HPDE6-E6E7 (cell line): ENCODE results near the gene DCD.
"Not testable (repeated sequence)": the region's sequence is repeated elsewhere in the genome, so short reads cannot be mapped to it uniquely, and the experiment has no call there.

Source experiments
- DNase-seq: peaks from one replicate; pipeline ENCODE4 v3.0.0; 2011; ENCODE audit warnings: missing footprints; ENCODE audit errors: extremely low spot score

Gene DCD

DNA sequence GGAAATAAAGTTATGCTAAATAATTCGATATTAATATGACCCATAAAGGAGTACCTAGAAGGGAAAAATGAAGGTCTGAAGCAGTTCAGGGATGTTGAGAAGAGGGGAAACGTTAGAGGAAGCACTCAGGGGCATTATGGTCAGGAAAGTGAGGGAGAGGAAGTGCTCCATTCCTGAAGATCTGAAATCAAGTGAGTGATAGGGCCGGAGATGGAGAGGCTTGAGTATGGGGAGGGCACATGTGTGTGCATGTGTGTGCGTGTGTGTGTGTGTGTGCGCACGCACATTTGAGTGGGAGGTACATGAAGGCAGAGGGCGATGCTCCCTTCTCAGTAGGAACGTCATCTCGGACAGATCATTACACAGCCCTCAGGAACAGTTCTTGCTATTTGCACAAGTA is 4.9 kb upstream of the DCD start:
- no peak for DNase-seq

DNA sequence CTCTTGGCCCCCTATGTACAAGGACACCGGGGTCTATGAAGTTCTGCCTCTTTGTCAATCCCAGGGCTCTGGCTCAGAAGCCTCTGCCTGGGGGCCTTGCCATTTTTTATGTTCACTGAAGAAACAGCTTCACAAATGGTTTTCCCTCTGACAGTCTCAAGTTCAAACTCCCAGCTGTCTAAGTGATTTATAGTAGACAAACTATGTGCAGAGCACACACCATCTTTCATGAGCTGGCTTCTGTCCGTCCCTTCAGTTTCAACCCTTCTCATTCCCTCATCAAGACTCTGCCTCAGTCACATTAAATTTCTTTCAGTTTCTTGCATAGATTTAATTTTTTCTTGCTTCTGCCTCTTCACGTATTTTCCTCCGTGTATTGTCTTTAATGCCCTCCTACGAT is 2.7 kb upstream of the DCD start:
- no peak for DNase-seq

DNA sequence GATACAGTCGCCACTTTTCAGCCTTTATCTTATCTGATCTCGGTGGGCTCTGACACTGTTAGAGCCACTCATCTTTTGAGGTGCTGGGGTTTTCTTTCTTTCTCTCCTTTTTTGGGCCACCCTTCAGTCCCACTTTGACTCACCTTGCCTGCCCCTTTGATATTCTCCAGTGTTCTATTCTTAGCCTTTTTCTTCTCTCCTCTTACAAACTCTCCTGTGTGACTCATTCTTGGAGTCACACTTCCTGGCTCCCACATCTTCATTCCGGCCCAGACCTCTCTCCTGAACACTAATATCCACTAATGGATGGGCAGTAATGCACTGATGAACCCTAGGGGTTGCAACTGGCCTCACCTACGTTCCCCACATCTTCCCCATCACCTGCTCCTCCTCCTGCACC is 2.2 kb upstream of the DCD start:
- no peak for DNase-seq

- DNase-seq: no peak
These were observed 1.7 kb upstream of the DCD start for GRCh38 chr12:54649825-54650224.

DNA sequence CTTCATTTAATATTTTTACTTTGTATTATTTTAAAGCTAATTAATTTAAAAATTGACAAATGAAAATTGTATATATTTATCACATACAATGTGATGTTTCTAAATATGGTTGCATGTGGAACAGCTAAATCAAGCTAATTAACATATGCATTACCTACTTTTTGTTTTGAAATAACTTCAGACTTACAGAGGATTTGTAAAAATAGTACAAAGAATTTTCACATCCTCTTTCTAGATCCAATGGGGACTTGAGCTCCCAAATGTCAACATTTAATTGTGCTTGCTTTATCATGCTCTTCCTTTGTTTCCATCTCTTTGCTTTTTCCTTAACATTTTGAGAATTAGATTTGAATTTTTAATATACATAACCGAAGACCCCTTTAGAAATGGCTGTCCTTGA is 6.6 kb downstream of the DCD start:
- no peak for DNase-seq

- no peak for DNase-seq
These were observed 7.1 kb downstream of the DCD start for GRCh38 chr12:54641089-54641488.

DNA sequence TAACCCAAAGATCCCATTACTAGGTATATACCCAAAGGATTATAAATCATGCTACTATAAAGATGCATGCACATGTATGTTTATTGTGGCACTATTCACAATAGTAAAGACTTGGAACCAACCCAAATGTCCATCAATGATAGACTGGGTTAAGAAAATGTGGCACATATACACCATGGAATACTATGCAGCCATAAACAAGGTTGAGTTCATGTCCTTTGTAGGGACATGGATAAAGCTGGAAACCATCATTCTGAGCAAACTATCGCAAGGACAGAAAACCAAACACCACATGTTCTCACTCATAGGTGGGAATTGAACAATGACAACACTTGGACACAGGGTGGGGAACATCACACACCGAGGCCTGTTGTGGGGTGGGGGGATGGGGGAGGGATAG is 9.1 kb downstream of the DCD start:
- not testable (repeated sequence) for DNase-seq

GRCh38 chr12:54634795-54635194 is 13.4 kb downstream of the DCD start, which contains the start of gene LACRT:
Gene LACRT (minus strand): TSS chr12:54634895. CDS start chr12:54634841, 54 bp downstream.
- DNase-seq: no peak

GRCh38 chr12:54631988-54632728 is 16.0 kb downstream of the DCD start:
- no peak for DNase-seq

GRCh38 chr12:54631551-54631950 is 16.6 kb downstream of the DCD start:
- DNase-seq: no peak

GRCh38 chr12:54629925-54630324 is 18.2 kb downstream of the DCD start:
- no peak for DNase-seq

DNA sequence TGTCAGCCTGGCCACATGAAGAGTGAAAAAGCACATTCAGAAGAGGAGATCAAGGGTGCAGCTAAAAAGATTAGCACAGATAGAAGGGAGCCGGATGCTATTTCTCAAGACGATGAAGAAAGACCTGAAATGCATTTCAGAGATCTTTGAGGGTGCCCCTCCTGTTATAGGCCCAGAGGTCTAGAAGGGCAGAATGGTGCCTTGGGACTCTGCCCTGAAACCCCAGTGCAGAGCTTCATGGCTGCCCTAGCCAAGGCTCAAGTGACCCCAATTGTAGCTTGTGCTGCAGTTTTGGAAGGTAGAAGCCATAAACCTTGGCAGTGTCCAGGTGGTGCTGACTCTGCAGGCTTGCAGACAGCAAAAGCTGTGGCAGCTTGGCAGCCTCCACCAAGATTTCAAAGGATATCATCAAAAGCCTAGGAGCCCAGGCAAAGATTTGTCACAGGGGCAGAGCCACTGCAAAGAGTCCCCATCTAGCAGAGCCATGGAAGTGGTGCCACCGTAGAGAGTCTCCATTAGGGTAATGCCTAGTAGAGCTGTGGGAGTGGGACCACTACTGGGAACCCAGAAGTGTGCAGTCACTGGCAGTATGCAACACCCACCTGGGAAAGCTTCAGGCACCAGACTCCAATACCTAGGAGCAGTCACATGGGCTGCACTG is 19.8 kb downstream of the DCD start:
- DNase-seq: no peak

DNA sequence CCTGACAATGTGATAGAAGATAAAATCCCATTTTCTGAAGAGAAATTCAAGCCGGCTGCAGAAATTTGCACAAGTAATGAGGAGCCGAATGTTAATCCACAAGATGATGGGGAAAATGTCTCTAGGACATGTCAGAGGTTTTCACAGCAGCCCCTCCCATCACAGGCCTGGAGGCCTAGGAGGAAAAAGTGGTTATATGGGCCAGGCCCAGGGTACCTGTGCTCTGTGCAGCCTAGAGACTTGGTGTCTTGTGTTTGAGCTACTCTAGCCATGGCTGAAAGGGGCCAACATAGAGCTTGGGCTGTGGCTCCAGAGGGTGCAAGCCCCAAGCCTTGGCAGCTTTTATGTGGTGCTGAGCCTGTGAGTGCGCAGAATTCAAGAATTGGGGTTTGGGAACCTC is 20.9 kb downstream of the DCD start:
- DNase-seq: no peak

DNA sequence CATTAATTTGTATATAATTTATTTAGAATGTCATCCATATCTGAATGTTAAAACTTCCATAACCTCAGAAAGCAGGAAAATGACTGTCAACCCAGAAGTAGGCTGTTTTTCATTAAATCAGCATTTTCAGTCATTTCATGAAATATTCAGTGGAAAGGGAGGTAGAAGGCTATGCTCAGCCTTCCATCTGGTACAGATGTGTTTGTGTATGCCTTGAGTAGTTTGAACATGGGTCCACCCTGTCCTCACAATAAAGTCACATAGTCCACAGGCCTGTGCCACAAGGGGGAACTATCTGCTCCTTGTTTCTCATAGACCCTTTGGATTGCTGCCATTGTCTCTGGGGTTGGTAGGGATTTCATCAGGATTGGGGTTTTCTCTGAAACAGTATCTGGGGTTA is 22.6 kb downstream of the DCD start:
- DNase-seq: no peak

DNA sequence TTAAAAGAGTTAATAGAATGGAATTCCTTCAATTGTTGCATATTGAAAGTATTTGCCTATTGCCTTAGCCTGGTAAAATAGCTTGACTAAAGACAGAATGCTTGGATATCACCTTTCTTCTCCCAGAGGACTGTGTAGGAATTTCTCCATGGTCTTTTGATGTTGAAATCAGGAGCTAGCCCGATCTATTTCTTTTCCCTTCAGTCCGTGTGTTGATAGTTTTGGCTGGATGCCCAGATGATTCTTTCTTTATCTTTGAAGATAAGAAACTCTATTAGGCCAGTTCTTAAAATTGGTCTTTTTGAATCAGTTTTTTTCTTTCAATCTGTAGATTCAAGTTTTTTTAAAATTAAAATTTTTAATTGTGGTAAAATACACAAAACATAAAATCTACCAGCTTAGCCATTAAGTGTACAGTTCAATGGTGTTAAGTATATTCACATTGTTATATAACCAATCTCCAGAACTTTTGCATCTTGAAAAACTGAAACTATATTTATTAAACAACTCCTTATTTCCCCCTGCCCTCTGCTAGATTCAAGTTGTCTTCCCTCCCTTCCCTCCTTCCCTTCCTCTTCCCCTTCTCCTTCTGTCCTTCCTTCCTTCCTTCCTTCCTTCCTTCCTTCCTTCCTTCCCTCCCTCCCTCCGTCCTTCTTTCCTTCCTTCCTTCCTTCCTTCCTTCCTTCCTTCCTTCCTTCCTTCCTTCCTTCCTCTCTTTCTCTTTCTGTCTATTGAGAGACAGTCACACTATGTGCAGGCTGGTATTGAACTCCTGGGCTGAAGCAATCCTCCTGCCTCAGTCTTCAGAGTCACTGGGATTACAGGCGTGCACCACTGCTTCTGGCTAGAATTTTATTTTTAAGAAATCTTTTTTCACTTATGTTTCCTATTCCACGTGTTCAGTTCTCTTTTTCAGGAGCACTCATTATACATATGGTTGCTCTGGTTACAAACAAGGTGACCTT is 23.6 kb downstream of the DCD start:
- no peak for DNase-seq

- no peak for DNase-seq
These were observed 25.5 kb downstream of the DCD start for GRCh38 chr12:54622463-54623183.

- DNase-seq: no peak
These were observed 31.1 kb downstream of the DCD start for GRCh38 chr12:54616933-54617680.

GRCh38 chr12:54612225-54612750 is 35.9 kb downstream of the DCD start:
- DNase-seq: no peak

DNA sequence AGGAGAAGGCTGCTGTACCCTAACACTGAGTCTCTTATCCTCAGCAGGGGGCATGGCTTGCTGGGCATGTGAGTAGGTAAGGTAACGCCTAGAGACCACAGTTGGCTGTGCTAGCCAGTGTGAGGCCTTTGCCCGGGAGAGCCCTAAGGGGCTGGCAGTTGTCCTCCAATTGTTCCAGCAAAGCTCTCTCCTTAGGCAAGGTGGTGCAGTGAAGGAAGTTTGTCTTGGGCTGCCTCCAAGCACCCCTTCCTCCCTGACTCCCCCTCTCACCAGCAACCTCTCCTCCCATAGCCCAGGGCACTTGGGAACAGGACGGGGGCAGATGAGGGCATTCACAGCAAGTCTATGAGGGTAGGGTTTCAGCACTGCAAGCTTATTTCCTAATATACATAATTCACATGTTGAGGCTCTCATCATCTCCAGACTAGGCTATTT is 36.4 kb downstream of the DCD start:
- DNase-seq: no peak

- DNase-seq: no peak
These were observed 39.4 kb downstream of the DCD start for GRCh38 chr12:54608769-54609168.

DNA sequence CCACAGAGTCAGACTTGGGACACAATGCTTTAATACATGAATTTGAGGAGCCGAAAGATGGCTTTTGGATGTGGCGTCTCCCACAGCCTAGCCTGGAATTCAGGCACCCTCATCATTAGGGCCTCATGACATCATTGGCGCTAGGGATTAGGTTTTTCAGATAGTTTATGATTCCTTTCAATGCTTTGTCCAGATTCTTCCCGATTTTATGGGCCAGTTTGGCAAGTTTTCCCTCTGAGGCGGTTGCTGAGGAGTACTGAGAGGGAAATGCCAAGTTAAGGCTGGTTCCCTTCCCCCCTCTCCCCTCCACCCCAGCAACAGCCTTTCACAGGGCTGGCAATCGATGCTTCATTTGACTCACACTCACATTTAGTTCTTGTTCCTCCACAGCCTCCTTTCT is 40.0 kb downstream of the DCD start:
- no peak for DNase-seq
